Kidney tubule cell (primary cell): ENCODE results near the gene CARD10.

Experiments used
- DNase-seq: peaks from one replicate; pipeline ENCODE4 v3.0.0-alpha.2; 2018; ENCODE audit warnings: low spot score

CARD10 gene

GRCh38 chr22:37467391-37467955 is 51.7 kb downstream of the CARD10 start:
- no peak for DNase-seq

GRCh38 chr22:37464181-37464580 is 55.0 kb downstream of the CARD10 start:
- no peak for DNase-seq

- DNase-seq: peak; percentile 39
These were observed 56.2 kb downstream of the CARD10 start for GRCh38 chr22:37462983-37463382.

- DNase-seq: no peak
These were observed 56.8 kb downstream of the CARD10 start for GRCh38 chr22:37462436-37462835.

DNA sequence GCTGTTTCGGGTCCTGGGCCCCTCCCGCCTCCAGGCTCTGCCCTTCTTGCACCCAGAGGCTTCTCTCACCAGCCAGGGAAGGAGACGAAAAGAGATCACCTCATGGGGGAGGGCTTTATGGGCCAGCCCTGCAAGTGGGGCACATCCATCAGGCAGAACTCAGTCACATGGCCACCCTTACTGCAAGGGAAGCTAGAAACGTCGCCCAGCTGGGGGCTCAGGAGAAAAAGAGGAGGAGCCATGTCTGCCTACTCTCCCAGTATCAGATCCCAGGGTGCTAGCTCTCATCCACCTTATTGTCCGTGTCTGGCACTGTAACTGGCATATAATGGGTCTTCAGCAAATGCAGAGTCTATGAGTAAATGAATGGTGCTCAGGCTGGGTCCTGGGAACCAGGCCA is 57.3 kb downstream of the CARD10 start:
- no peak for DNase-seq

- no peak for DNase-seq
These were observed 58.5 kb downstream of the CARD10 start for GRCh38 chr22:37460684-37461083.

- no peak for DNase-seq
These were observed 60.0 kb downstream of the CARD10 start for GRCh38 chr22:37459206-37459605.

- DNase-seq: peak; percentile 81
These were observed 61.9 kb downstream of the CARD10 start for GRCh38 chr22:37457093-37457893.

DNA sequence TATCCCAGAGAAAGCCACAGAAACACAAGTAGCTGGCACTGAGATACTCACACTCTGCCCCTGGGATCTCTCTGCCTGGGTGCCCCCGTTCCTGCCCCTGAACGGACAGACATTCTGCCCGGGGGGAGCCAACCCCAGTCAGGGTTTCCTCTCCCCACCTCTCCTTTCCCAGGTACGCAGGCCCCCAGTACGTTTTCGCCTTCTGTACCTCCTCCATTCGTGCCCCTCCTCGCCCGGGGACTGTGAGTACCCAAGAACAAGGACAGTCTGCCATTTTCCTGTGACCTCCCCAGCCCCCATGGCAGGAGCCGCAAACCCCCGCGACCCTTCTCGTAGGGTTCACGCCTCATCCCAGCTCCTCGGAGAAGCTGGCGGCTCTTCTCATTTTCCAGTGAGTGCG is 62.9 kb downstream of the CARD10 start:
- DNase-seq: no peak

DNA sequence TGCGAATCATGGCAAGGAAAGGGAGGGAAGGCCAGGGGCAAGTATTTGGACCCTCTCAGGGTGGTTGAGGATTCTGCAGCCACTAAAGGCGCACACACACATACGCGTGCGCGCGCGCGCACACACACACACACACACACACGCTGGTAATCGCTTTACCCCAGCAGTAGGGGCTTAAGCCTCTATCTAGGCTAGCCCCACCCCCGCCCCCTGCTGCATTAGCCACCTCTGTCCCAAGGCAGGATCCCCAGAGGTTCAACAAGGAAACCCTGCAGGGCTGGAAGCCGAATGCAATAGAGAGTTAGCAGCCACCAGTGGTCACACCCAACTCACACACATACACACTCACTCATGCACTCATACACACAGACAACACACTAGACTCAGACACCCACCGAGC is 63.3 kb downstream of the CARD10 start:
- DNase-seq: peak; percentile 30

- peak; percentile 97 for DNase-seq
These were observed 64.1 kb downstream of the CARD10 start for GRCh38 chr22:37454857-37455686.

DNA sequence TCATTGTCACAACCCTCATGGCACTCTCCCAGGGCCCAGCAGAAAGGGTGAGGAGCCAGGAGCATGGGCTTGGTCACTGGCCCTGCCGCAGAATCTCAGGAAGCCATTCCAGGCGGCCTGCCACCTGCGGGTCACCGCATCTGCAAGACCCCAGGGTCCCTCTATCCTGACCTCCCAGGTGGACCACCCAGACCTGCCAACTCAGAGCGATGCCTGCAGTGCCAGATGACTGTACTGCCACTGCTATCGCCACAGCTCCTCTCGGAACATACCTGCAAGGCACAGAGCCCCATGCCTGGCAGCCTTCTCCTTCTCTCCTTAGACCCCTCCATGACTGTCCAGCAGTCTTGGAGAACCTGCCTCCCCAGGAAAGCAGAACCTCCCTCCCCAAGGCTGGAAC is 65.5 kb downstream of the CARD10 start:
- DNase-seq: no peak

DNA sequence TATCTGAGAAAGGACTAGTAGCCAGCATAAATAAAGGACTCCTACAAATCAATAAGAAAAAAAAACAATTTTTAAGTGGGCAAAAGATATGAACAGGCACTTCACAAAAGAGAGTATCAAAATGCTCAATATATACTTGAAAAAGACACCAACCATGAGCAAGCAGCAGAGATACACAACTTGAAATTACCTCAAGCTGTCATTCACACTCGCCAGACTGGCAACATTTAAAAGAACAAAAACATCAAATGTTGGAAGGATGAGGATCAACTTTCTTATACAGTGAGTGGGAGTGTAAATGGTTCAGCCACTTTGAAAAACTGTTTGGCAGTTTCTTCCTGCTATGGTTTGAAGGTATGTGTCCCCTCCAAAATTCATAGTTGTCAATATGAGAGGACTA is 68.0 kb downstream of the CARD10 start:
- DNase-seq: no peak

DNA sequence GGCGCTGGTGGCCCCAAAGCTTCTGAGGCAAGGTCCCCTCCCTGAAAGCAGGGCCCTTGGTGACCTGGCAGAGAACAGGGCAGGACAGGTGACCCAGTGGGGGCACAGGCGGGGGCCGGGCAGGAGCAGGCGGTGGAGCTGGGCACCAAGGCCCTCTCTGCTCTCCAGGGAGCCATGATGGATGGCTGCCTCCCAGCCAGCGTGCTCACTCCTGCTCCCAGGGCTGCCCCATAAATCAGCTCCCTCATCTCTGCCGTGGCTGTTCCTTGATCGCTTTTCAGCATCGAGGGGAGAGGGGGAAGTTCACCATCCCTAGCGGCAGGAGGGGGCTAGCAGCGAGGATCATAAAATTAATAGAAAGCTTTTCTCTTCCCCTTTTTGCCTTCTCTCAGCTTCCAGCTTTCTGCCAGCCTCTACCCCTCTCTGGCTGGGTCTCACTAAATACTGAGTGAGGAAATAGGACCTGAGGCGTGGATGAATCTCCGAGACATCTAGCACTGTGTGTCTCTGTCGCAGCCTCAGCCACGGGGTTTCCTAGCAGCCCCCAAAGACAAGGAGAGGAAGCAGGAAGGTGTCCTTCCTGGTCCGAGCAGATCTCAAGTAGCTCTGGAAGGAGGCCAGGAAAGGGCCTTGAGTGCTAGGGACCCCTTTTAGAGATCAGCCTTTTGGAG is 69.7 kb downstream of the CARD10 start:
- no peak for DNase-seq

DNA sequence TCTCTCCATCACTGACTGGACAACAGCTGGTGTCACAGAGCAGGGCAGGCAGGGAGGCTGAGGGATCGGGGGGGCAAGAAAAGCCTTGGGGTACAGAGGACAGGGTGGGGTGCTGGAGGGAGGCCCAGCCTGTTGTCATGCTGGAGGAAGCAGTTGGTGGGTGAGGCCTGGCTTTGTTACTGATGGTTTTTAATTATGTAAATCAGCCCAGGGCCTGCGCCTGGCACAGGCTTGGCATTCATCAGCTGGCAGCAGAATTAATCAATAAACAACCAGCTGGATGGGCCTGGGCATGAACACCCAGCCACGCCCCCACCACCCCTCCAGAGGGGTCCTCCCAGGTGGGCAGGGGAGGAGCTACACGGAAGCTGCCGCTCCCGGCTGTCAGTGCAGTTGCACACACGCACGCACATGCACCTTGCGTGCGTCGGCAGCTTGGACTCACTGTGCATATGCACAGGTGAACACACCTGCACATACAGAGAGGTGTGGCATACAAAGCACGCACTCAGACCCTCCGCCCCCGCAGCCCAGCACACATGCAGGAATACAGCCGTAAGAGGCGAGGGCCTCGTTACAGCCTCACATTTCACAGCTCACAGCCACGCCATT is 70.6 kb downstream of the CARD10 start:
- DNase-seq: no peak

DNA sequence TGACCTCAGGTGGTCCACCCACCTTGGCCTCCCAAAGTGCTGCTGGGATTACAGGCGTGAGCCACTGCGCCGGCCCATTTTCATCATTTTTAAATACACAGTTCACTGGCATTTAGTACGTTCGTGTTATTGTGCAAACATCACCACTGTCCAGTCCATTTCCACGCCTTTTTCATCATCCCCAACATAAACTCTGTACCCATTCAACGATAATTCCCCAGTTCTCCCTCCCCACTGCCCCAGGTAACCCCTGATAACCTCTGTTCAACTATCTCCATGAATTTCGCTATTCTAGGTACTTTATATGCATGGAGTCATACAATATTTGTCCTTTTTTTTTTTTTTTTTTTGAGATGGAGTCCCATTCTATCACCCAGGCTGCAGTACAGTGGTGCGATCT is 73.7 kb downstream of the CARD10 start:
- no peak for DNase-seq

- DNase-seq: peak; percentile 52
These were observed 75.2 kb downstream of the CARD10 start for GRCh38 chr22:37443977-37444376.

DNA sequence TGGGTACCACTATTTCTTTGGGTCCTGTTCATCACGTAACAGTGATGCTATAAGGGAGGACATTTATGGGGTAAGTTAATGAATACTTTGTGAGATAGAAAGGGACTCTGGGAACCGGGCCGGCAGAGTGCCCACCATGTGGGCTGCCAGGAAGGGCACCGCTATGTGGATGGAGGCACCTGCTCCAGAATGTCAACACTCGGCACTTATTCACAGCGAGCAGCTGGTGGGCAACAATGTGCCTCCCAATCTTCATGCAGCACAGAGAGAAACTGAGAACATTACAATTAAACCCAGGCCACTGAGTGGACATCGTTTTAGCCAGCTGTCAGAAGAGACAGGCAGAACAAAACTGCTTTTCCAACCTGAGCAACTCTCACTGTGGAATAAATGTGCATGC is 76.1 kb downstream of the CARD10 start:
- DNase-seq: no peak

- peak; percentile 73 for DNase-seq
These were observed 76.7 kb downstream of the CARD10 start for GRCh38 chr22:37442537-37442936.

DNA sequence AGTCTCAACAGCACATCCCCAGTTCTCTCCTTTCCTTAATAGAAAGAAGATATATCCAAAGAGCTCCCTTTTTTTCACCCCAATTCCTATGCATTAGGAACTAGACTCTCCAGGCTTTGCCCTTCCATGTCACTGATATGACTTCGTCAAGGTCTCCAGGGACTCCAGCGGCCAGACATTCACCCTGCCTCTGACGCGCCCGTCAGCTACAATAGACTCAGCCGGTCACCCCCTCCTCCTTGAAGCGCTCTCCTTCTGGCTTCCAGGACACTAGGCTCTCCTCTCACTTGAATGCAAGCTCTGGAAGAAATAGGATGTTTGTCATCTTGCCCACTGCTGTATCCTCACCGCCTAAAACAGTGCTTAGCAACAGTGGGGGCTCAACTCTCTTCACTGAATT is 77.1 kb downstream of the CARD10 start:
- DNase-seq: no peak

GRCh38 chr22:37440875-37441274 is 78.3 kb downstream of the CARD10 start:
- no peak for DNase-seq
